HG03571 (cell line): ENCODE data around the gene ZNF580.
A peak's percentile ranks its signal among the peaks of the same experiment; 100 is the strongest.

Source experiments
- ATAC-seq: cut with Tn5 transposase; IDR thresholded peaks from one replicate; pipeline ENCODE4 v1.9.1; 2021; ENCODE audit not compliant: unreplicated experiment

The ZNF580 gene

GRCh38 chr19:55644191-55644833 is 3.5 kb downstream of the ZNF580 start:
- no peak for ATAC-seq

GRCh38 chr19:55644842-55645511 is 4.2 kb downstream of the ZNF580 start:
- no peak for ATAC-seq

DNA sequence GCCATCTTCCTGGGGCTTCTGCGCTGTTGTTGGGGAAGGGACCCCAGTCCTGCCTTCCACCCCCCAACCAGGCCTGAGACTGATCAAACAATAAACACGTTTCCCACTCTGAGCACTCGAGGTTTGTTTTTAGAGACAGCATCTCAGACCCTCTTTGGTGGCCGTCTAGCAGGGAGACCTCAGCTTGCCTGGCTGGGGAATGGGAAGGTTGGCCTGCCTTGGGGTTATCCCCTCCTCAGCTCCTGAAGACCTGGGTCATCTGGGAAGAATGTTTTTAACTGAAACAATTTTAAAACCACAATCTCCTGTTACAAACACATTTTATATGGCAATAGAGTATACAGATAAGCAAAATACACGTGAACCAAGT is 4.7 kb downstream of the ZNF580 start:
- ATAC-seq, result no peak

DNA sequence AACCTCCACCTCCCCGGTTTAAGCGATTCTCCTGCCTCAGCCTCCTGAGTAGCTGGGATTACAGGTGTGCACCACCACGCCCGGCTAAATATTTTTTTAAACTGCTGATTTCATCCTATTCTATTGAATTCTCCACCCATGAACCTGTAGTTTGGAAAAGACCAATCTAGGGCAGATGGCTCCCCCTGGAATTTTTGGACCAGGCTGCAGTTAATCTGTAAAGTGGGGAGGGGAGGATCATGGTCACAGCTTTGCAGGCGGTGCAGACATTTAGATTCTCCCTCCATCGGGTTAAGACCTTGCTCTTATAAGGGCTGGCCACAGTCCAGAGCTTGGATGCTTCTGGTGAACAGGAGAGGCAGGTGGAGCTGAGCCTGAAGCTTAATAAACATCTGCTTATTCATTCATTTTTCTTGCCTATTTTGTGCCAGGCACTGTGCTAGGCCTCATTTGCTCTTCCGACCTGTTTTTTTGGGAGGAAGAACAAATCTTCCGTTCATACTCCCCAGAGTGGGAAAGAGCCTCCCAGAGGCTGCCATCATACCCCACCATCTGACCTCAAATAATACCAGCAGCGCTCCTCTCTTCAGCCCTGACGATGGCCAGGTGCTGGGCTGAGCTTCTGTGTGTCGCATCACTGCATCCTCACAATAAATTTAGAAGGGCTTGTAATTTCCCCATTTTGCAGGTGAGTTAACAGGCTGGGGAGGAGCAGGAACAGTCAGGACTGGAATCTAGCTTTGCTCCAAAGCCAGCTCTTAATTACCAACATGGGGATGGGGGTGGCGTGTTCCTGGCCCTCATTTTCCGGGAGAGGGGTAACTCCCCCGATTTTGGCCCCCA is 6.3 kb downstream of the ZNF580 start:
- ATAC-seq, result no peak

DNA sequence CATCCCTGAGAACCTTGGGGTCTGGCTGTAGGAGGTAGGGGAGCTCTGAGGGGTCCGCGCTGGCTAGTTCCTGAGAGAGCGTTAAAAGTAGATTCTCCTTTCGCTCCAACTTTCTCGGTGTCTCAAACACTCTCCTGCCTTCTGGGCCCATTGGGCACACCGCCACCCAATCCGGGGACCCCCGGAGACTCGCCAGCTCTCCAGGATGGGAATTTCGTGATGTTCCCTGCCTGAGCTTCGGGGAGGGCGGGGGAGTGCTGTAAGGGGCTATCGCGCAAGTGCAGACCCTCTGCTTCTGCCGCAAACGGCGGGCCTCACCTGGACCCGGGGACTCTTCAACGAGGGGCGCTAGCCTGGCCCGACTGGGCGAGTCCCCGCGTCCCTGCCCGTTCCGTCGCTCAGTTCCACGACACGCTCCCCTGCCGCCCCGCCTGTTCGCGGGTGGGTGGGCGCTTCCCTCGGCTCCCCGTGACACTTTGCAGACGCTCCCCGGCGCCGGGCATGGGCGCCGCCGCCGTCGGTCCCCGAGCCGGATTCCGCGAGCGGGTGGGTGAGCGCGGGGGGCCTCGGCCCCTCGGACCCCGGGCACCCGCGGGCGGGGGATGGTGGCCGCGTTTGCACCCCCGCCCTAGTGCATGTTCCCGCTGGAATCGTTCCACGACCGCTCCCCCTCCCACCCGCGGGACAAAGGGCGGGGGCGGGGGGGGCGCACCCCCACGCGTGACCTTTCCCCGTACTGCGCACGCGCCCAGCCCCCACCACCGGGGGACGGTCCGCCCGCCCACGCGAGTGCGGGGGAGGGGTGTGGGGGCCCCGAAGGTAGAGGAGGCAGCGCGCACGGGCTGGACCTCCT is 7.2 kb downstream of the ZNF580 start, which contains the start of gene CCDC106:
Gene CCDC106 (plus strand): TSS at position 481 of the 853 bp plus-strand sequence. CDS start 835 bp downstream, outside the sequence.
- ATAC-seq, result no peak

GRCh38 chr19:55648585-55649267 is 7.9 kb downstream of the ZNF580 start:
- no peak for ATAC-seq

- ATAC-seq, result no peak
These were observed 8.7 kb downstream of the ZNF580 start for GRCh38 chr19:55649268-55650125.

DNA sequence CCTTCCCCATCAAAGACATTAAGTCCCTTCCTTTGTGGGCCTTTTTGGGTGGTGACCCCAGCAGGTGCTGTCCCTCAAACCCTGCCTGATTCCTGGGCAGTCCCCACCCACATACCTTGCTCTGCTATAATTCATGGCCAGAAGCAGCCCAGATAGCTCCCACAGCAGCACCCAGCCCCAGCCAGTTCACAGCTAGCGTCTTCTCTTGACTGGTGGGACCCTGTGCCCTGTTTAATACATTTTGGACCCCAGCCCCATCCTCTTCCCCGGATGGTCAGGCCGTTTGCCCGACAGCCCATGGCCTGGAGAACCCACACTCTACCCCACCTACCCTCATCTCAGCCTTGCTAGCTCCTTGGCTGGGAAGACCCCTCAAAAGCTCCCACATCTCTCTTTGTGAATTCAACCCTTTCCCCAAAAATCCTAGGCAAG is 9.3 kb downstream of the ZNF580 start:
- ATAC-seq, result no peak

DNA sequence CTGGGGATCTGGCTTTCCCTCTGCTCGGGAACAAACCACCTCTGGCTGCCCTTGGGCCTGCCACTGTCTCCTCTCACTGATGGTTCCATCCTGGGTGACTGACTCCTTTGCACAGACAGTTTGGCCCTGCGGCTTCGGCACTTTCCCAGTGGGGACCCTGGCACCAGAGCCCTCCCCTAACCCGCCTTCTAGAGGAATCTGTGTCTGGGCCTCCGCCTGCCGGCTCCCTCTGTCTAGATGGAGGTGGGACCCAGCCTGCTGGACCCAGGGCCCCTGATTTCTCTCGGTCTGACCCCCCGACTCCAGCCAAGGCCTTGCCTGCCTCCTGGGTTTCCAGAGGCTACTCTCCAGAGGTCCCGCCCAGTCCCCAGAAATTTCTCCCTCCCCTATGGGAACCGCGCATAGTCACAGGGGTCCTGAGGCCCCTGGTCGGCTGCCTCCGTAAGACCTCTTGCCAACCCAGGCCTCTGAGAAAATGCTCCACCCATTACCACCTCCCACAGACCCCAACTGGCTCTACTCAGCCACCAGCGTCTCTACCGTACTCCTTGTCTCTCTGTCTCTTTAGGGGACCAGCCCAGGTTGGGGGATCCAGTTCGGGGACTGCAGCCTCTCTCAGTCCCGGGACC is 9.9 kb downstream of the ZNF580 start:
- no peak for ATAC-seq

DNA sequence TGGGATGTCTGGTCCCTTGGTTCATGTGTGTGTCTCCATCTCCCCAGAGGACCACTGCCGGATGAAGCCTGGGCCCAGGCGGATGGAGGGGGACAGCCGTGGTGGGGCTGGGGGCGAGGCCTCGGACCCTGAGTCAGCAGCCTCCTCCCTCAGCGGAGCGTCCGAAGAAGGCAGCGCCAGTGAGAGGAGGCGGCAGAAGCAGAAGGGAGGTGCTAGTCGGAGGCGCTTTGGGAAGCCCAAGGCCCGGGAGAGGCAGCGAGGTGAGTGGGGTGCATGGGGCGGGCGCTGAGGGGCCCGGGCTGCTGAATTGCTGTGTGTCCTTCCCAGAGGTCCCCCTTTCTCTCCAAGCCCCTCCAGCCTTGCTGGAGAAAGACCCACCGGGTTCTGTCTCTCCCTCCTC is 10.4 kb downstream of the ZNF580 start:
- ATAC-seq, result no peak

DNA sequence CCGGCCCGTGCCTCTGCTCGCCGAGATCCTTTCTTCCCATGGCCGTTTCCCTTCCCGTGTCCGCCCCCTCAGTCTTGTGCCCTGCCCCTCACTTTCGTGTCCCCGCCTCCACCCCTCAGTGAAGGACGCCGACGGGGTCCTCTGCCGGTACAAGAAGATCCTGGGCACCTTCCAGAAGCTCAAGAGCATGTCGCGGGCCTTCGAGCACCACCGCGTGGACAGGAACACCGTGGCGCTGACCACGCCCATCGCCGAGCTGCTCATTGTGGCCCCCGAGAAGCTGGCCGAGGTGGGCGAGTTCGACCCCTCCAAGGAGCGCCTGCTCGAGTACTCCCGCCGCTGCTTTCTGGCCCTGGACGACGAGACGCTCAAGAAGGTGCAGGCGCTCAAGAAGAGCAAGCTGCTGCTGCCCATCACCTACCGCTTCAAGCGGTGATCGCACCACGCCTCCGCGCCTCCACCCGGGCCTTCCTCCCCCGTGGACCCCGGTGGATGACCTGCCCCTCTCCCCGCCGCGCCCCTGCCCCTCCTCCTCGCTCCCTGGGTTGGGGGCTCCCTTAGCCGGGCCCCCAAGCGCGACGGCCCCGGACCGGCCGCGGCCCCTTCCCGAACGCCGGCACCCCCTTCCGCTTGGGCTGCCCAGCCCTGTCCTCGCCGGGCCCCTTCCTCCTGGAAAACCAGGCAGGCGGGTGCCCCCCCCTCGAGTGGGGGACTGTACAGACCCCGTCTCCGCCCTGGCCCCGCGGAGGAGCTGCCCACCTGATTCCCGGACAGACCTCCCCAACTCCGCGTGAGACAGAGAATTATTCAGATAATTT is 11.7 kb downstream of the ZNF580 start:
- ATAC-seq, result no peak

DNA sequence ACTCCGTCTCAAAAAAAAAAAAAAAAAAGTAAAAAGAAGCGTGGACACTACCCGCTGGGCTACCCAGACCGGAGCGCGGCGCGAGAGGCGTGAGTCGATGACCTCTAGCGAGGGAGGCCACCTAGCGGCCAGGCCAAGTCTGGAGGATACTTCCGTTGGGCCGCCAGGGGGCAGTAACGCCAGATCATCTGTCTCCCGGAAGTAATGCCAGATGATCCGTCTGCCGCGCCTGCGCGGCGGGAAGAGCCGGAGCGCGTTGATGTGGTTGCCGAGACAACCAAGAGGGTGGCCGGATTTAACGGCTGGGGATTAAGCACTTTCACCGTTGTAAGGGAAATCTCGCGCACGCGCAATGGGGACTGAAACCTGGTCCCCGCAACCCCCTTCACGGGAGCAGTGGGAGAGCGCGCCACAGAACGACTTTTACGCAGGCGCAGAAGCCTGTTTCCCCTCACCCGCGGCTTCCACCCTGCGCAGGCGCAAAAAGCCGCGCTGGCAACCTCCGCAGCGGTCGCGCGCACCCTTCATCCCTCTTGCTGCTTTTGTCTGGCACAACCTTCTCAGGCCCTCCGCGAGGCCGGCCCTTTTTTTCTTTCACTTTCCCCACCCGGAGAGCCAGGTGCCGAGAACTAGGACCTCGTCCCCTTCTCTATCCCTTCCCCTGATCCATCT is 13.0 kb downstream of the ZNF580 start:
- peak; percentile 35 for ATAC-seq

DNA sequence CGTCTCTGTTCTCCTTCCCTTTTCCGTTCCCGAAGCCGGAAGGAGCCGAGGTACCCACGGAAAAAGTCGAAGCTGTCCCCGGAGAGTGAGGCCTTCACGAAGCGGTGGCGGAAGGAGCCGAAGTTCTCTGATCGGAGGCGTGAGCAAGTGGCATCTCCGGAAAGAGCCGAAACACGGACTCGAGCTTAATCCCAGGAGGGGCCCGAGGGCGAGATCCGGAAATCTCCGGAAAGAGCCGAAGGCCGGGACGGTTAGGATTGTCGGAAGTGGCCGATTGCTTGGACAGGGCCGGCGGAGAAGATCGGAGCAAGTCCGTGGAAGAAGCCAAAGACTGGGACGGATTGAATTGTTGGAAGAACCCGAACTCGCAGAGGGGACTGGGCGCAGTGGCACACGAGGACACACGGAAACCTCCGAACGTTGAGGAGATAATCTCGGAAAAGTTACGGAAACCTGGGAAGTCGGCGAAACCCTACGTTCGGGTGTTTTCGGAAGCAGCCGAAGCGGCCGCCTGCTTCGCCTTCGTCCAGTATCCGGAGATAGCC is 13.6 kb downstream of the ZNF580 start:
- ATAC-seq, result peak; percentile 56

GRCh38 chr19:55654868-55655647 is 14.3 kb downstream of the ZNF580 start, which contains the start of gene U2AF2:
Gene U2AF2 (plus strand): TSS chr19:55655035. CDS start chr19:55655105, 70 bp downstream.
- peak; percentile 29 for ATAC-seq

- ATAC-seq, result no peak
These were observed 14.8 kb downstream of the ZNF580 start for GRCh38 chr19:55655648-55656040.

- ATAC-seq, result no peak
These were observed 15.8 kb downstream of the ZNF580 start for GRCh38 chr19:55656552-55656951.
